ENCODE results near the gene CEACAM20. TPM values are rescaled to one million over a fixed set of nuclear protein-coding genes. Genes with fewer than 3 reads are reported as not detected.

CEACAM20 gene
- total and polyA plus RNA-seq, 2 of the 13 experiments (the other 11 are each of a cell fraction or from before 2014, with no cell fraction given), result 0.04 TPM; not detected in 1

- TF ChIP-seq KAT7 (CRISPR knock-in tag; IDR thresholded peaks at IDR 0.05; ENCODE audit: borderline replicate concordance) (no peak), ZNF644 (CRISPR knock-in tag; IDR thresholded peaks at IDR 0.05; ENCODE audit: low read depth) (no peak), DBP (CRISPR knock-in tag; IDR thresholded peaks at IDR 0.05; ENCODE audit: not compliant biosample characterization) (no peak), HOMEZ (CRISPR knock-in tag; IDR thresholded peaks at IDR 0.05; ENCODE audit: low read depth) (no peak), GABPA (IDR thresholded peaks at IDR 0.05; ENCODE audit: low read depth, low read length) (no peak), GABPA (CRISPR knock-in tag; IDR thresholded peaks at IDR 0.05; ENCODE audit: low read depth) (no peak), EED (CRISPR knock-in tag; IDR thresholded peaks at IDR 0.05) (no peak), THAP9 (CRISPR knock-in tag; IDR thresholded peaks at IDR 0.05; ENCODE audit: borderline replicate concordance) (no peak), SIX4 (CRISPR knock-in tag; IDR thresholded peaks at IDR 0.05) (no peak), NCOA1 (CRISPR knock-in tag; IDR thresholded peaks at IDR 0.05) (no peak), POLR2A (IDR thresholded peaks at IDR 0.05; ENCODE audit: insufficient read depth in 1 of 2, low read depth in 2 of 2, low read length in 2 of 2) (no peak), SOX13 (IDR thresholded peaks at IDR 0.05) (no peak), SOX13 (CRISPR knock-in tag; conservative IDR thresholded peaks at IDR 0.05 in 1 of 2, IDR thresholded peaks at IDR 0.05 in 1 of 2) (peak in 1 of 2 experiments; percentile 36; a peak in 1 of 4 replicates), ZNF280D (CRISPR knock-in tag; IDR thresholded peaks at IDR 0.05) (no peak), BHLHE40 (IDR thresholded peaks at IDR 0.05; ENCODE audit: low read length) (no peak), MXD4 (CRISPR knock-in tag; IDR thresholded peaks at IDR 0.05) (no peak), SRF (IDR thresholded peaks at IDR 0.05; ENCODE audit: low read depth, low read length) (no peak), ZNF264 (CRISPR knock-in tag; IDR thresholded peaks at IDR 0.05) (no peak), EZH2 (conservative IDR thresholded peaks at IDR 0.05; ENCODE audit: low read depth, low read length) (no peak), SALL1 (CRISPR knock-in tag; IDR thresholded peaks at IDR 0.05) (no peak), NFATC3 (CRISPR knock-in tag; IDR thresholded peaks at IDR 0.05) (no peak), ZNF224 (CRISPR knock-in tag; IDR thresholded peaks at IDR 0.05) (no peak), ZMYM4 (CRISPR knock-in tag; IDR thresholded peaks at IDR 0.05) (peak; percentile 32; the same call in 1 of the 2 replicates), ZNF7 (CRISPR knock-in tag; IDR thresholded peaks at IDR 0.05) (no peak), ELF4 (CRISPR knock-in tag; IDR thresholded peaks at IDR 0.05; ENCODE audit: borderline replicate concordance) (no peak)
These were observed 42.5 kb upstream of the CEACAM20 start (continued) for GRCh38 chr19:44571830-44572580.

Data from HepG2 (cell line).